NCI-H510A treated with DMSO at 0.1 percent for 48 hours (cell line): Measurements from ENCODE around the gene HELB.

Experiments
- DNase-seq: peaks from one replicate; lab custom pipeline; 2025; lab: John Stamatoyannopoulos, UW

HELB gene

GRCh38 chr12:66365718-66366490 is 63.6 kb downstream of the HELB start:
- DNase-seq, result no peak

DNA sequence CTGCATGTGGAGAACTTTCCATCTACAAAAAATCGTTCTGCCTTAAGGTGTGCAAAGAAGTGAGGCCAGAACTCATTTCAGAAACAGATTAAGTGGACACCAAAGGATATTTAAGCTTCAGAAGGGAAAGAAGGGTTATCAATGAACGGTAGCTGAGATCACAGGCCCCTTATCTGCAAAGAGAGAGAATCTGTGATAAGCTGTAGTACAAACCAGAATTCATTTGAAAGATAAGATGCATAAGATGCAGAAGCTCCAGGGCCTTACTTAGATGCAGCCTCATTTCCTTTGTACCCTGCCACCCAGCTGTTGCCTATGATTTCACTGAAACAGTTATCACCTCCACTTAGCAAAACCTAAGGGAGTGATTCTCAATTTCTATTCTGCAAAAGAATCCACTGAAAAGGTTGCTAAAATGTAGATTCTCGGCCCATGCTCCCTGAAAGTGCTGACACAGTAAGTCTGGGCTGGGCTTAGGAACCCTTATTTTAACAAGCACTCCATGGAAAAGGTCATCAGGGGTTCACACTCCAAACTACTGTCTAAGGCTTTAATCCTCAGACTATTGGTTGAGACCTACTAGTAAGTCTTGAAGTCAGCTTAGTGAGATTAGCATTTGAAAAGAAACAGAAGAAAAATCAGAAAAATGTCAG is 64.8 kb downstream of the HELB start:
- no peak for DNase-seq

GRCh38 chr12:66371982-66372381 is 69.7 kb downstream of the HELB start:
- no peak for DNase-seq

- DNase-seq, result no peak
Observed at GRCh38 chr12:66375560-66375959, 73.3 kb downstream of the HELB start.

- DNase-seq, result no peak
Observed at GRCh38 chr12:66379616-66380015, 77.3 kb downstream of the HELB start.

GRCh38 chr12:66380769-66381535 is 78.7 kb downstream of the HELB start:
- DNase-seq, result no peak

DNA sequence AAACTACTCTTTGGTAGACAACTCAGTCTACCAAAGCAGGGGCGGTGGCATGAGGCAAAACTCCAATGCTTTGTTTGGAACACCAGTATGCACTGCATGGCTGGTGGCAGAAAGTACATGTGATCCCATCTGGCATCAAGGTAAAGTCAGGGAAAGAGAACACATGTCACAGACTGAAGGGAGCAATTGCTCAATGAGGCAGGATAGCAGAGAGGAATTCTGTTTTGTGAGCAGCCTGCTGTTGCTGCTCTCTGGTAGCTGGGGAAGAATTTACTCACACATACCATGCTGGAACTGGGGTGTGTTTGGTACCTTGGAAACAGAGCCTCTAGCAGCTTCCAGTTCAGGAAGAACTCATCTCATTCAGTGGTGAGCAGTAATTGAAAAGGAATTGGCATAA is 84.8 kb downstream of the HELB start:
- no peak for DNase-seq
